LoVo (cell line): Measurements from ENCODE around the gene DENND1A.

Experiments
- DNase-seq: peaks from one replicate; pipeline ENCODE4 v3.0.0-alpha.2; 2016; ENCODE audit warnings: low spot score

DENND1A gene

DNA sequence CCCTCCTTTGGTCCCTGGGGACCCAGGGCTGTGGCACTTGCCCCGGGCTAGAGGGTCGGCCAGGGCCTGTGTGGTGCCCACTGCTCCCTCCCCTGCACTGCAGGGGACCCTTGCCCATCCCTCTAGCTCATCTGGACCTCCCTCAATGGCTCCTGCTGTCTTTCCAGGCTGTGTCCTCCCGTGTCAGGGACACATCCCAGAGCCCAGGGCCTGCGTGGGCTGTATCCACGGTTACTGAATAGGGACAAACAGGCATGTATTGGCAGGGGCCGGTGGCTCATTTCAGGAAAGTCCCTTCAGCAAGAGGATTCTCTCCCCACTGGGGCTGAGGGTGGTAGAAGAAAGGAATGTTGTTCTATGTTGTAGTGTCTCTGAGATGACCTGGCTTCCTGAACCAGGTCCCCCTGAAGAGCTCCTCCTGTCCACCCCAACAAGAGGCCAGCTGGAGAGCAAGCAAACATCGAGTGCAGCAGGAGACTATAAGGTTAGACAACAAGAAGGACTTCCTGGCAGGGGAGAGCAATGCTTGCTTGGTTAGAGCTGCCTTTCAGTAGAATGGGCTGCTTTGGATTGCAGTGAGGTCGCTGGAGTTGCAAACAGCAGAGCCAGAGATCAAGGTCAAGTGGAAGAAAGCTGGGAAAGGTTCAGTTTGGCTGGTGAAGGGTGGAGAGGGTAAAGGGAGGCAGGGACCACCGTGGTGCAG is 575.0 kb downstream of the DENND1A start:
- DNase-seq = no peak

DNA sequence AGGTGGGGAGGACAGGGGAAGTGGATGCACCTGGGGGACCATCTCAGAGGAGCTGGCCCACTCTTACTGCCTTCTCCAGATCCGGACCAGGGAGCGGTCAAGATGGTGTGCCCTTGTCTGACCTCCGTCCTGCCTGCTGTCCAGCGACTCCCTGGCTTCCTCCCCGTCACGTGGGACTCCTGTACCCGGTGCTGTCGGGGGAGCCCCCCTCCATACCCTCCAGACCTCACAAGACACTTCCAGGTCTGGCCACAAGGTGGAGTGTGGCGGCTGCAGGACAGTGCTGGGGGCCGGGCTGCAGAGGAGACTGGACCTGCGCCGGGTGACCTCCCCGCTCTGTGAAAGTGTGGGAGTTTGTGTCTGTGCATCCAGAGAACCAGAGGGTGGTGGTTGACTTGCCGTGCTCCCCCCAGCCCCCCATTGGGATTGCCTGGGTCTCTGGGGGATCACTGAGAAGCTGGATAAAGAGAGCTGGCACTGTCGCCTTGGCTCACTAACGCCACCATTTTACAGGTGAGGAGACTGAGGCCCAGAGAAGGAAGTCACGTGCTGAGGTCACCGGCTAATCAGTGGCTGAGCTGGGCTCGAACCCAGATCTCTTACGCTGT is 575.8 kb downstream of the DENND1A start:
- peak; percentile 59 for DNase-seq

DNA sequence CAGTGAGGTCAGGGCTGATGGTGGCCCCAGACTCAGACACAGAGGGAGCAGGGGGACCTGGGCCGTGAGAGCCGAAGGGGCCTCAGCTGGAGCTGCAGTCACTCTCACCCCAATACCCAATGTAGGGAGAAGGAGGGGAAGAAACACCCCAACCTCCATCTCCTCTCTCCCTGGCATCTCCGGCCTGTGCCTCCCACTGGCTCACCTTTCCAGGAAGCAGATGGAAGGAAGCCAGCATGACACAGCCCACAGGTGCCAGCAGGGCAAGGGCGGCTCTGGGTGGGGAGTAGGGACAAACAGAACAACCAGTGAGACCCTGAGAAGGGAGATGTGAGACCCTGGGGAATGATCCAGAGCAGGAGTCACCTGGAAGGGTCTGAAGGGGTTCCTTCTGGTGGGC is 576.9 kb downstream of the DENND1A start:
- no peak for DNase-seq

DNA sequence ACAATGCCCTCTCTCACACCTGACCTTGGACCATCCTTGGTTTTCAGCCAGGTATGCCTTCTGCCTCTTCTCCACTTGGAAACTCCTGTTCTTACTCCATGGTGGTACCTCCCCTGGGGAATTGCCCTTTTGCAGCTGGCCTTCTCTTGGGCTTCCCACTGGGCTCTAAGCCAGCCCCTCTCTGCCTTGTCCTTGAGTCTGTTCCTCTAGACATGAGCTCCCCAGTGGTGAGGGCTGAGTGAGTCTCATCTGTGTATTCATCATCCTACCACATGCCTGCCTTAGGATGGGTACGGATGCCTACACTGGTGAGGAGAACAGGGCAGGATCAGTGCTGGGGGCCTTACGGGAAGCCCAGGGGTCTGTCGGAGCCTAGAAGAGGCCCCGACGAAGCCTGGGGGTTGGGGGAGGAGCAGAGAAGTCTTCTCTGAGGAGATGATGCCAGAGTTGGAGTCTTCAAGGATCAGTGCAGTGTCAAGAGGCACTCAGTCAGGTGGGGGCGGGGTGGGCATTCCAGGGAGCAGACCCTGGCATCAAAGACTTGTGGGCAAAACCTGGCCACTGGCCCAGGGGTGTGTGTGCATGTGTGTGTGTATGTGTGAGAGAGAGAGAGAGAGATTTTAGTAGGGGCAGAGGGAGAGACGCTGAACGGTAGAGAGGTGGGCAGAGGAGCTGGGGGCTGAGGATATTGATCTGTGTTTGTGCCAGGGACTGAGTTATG is 579.2 kb downstream of the DENND1A start:
- DNase-seq = no peak

DNA sequence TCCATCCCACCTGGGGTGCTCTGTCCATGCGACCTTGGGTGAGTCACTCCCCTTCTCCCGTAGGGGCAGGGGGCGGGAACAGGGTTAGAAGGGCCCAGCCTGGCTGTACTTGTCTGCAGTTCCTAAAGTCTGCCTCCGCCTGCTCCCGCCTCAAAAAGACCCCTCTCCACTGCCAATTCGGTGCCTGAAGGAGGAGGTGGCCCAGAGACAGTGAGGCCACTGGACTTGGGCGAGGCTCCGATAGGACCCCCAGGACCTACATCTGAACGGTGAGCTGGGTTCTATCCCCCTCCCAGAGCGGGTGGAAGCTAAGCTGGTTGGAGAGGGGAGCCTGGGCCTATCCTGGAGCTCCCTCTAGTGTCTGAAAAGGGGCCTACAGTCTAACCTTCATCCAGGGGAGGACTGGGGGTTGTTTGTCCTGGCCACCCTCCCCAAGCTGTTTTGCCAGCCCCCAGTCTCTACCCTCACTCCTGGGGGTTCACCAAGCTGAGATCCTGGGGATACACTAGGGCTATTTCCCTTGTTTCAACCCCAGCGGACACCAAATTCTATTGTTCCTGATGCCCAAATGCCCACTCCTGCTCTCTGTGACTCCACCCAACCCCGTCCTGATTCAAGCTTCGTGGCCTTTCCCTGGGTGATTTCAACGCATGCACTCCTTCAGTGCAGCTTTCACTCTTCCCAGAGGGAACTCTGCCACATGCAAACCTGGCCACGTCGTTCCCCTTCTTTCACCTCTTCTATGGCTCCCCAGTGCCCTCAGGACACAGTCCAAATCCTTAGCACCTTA is 580.0 kb downstream of the DENND1A start:
- DNase-seq = peak; percentile 65

DNA sequence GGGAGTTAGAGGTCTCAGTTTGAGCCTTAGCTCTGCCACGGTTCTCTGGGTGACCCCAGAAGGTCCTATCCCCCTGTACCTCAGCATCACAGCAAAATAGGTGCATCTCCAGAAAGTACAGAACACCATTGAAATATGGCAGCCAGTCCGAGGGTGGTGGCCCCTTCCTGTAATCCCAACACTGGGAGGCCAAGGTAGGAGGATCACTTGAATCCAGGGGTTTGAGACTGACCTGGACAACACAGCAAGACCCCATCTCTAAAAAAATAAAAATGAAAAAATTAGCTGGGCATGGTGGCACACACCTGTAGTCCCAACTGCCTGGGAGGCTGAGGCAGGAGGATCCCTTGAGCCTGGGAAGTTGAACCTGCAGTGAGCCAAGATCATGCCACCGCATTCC is 580.9 kb downstream of the DENND1A start:
- no peak for DNase-seq

DNA sequence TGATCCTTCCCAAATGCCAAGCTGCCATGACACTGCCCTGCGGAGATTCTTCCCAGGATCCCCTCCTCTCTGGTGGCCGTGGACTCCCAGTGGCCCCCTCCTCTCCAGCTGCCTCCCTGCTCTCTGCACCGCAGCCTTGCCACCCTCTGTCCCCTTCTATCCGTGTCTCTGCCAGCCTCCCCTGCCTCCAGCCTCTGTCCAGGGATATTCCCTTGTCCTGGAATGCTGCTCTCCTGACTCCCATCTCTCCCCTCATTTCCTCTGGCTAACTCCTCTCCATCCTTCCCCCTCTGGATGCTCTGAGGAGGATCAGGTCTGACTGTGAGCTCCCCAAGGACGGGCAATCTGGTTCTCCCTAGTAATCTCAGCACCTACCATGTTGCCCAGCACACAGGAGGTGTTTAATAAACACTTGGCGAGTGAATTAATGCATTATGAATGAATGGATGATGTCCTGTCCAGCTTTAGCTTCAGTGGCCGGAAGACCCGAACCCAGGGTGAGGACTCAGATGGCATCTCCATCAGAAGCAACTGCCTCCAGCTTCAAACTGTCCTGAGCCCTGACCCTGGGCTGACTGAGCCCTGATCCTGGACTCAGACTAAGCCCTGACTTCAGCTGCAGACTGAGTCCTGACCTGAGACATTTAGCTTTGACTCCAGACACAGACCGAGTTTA is 581.5 kb downstream of the DENND1A start:
- no peak for DNase-seq

DNA sequence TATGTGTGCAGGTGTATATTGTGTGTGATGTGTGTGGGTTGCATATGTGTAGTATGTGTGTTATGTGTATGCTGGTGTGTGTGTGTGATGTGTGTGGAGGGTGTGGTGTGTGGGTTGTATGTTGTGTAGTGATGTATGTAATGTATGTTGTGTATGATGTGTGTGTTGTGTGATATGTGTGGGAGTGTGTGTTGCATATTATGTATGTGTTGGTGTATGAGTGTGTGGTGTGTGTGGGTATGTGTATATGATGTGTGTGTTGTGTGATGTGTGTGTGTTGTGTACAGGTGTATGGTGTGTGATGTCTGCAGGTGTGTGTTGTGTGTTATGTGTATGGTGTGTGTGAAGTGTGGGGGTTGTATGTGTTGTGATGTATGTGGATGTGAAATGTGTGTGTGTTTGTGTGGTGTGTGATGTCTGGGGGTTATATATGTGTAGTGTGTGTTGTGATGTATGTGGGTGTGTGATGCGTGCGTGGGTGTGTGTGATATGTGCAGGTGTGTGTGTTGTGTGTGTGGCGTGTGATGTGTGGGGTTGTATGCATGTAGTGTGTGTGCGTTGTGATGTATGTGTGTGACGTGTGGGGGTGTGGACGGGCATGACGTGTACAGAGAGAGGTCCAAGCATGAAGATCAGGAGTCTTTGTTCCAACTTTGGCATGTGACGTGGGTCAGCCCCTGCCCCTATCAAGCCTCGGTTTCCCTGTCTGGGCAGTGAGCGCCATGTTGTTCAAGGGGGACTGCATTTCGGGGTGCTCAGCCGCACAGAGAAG is 582.5 kb downstream of the DENND1A start:
- DNase-seq = no peak

DNA sequence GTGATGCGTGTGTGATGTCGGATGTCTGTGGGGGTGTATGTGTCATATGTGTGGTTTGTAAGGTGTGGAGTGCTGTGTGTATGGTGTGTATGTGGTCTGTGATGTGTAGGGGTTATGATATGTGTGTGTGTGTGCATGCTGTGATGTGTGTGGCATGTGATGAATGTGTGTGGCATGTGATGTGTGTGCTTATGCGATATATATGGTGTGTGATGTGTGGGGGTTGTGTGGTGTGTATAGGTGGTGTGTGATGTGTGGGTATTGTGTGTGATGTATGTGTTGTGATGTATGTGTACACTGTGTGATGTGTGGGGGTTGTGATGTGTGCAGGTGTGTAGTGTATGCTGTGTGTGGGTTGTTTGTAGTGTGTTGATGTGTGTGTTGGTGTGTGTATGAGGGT is 583.1 kb downstream of the DENND1A start:
- no peak for DNase-seq

DNA sequence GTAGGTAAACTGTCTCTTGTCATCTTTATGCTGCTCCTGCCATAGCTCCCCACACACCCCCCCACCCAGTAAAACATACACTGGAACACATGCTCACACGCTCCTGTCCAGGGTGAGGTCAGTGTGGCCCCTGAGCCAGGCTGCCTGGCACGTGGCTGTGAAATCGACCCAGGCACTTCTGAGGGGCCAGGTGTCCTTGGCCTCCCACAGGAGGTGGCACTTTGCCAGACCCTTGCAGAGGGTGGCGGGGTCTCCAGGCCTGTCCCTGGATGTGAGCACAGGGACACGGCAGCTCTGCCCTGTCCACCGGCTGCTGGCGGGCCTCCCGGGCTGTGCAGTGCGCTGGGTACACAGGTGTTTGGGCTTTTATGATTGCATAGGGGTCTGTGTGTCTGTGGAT is 583.9 kb downstream of the DENND1A start:
- no peak for DNase-seq

DNA sequence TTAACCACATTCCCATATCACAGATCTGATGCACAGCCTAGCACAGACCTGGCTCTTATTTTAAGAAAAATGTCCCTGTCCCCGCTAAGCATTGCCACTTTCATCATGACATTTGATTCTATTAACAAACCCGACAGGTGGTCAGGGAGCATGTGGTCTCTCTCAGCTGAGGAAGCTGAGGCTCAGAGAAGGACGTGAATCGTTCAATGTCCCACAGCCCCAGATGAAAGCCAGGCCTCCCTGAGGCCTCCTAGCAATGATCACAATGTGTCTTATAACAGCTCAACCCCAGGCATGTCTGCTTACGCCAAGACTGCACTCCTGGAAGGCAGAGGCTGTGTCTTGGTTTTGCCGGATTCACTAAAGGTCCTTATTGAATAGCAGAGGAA is 584.4 kb downstream of the DENND1A start:
- DNase-seq = no peak

DNA sequence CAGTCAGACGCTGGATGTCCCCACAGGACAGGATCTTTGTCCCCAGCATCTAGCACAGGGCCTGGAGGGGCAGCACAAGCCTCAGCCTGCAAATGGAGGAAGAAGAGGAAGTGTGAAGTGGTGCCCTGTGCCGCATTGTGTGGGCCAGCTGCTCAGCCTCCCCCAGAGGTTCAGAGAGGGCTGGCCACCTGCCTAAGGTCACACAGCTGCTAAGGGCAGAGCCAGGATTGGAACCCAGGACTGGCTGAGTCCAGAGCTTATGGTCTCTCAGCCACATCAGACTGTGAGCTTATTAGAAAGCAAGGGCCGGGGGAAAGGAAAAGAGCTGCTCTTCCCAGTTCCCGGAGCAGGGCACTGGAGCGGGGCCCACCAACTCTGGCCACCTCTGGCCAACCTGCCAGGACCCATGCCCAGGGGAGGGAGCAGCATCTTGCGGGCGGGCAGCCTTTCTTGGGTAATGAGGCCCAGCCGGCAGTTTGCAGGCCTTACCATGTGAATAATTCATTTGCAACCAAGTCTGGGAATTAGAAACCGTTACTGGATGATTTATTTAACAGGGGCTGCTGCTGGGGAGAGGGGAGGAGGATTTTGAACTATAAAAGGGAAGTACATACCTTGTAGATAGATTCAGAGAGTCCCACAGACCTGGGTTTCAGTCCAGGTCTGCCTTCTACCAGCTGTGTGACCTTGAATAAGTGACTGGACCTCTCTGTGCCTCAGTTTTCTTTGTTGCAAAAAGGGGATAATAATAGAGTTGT is 585.6 kb downstream of the DENND1A start:
- no peak for DNase-seq

DNA sequence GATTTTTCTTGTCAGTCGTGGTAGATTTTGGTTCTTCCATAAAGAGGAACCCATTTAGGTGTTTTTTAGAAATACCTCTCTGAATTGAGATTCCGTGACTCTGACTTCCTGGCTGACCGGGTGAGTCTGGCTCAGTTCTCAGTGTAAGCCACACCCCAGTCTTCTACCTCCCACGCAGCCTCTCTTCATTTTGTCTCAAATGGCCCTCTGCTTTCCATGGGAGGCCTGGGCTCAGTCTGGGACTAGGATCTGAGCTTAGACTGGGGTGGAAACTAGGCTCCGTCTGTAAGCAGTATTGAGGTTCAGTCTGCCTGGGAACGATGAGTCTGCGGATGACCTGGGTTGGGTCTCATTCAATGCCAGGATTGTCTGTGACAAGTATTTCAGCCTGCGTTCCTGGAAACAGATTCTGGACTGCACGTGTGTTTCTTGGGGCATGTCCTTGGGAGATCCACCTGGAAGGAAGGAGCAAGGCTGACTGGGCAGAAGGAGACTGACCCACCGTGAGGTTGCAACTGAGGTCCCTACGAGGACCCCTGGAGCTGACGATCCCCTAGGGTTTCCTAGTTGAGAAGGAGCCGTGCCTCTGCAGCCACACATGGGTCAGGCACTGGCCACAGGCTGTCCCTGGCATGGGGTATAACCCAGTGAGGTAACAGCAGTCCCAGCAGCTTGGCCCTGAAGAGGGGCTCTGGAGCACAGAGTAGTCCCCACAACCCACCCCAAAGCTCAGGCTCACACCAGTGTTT is 586.3 kb downstream of the DENND1A start:
- DNase-seq = no peak

DNA sequence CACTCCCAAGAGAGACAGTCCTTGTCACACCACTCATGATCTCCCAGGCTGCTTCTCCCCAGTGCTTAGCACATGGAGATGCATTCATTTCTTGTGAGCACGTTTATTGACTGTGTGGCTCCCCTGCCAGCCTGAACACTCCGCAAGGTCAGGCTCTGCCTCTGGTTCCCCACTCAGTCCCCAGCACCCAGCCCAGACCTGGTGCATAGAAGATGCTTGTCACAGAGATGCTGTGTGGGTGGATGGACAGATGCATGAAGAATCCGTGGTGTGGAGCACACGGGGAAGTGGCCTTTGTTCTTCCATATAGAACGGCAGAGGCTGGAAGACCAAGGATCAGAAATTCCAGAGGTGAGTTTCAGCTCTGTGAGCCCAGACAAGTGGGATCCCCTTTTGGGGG is 587.7 kb downstream of the DENND1A start:
- no peak for DNase-seq

DNA sequence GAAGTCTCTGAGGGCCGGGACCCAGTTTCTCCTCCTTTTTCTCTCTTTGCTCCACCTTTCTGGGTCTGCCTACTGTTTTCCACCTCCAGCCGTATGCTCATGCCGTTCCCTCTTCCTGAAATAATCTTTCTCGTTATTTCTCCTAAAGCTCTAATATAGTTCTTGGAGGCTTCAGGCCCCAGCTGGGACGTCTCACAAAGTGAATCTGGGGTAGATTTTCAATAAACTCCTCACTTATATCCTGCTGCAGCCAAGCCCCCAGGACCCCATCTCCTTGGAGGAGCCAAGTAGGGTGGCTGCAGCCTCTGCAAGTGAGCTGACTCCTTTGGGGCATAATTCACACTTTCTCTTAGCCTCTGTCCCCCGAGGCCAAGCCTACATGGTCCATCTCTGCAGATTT is 588.1 kb downstream of the DENND1A start:
- DNase-seq = no peak

DNA sequence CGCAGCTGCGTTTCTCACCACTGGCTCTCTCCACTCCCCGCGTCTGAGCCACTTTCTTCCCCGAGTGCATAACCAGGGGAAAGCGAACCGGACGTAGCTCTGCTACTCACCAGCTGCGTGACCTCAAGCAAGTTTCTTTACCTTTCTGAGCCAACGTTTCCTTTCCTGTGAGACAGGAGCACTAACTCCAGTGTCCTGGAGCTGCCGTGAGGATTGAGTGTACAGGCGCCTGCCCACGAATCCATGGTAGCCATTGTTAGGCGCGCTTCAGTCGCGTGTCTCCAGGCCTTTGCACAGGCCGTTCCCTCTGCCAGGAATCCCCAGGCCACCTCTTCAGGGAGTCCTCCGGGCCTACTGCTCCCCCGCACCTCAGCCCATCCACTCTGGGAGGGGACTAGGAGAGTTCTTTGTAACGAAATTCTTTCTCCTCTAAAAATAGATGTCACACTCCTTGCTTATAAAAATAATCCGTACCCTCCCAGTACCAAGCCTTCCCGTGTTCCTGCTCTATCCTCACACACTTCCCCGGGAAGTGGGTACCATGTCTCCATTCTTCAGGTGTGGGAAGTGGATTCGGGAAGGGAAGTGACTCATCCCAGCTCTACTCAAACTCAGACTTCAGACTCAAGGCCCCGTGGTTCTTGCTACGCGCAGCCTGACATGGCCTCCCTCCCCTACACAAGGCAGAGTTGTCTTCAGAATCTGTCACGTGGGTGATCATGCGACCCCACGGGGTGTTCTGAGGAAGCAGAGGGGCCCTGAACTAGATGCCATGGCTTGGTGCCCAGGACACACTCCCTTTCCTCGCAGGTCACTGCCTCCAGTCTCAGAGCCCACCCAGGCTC is 590.0 kb downstream of the DENND1A start:
- DNase-seq = no peak

DNA sequence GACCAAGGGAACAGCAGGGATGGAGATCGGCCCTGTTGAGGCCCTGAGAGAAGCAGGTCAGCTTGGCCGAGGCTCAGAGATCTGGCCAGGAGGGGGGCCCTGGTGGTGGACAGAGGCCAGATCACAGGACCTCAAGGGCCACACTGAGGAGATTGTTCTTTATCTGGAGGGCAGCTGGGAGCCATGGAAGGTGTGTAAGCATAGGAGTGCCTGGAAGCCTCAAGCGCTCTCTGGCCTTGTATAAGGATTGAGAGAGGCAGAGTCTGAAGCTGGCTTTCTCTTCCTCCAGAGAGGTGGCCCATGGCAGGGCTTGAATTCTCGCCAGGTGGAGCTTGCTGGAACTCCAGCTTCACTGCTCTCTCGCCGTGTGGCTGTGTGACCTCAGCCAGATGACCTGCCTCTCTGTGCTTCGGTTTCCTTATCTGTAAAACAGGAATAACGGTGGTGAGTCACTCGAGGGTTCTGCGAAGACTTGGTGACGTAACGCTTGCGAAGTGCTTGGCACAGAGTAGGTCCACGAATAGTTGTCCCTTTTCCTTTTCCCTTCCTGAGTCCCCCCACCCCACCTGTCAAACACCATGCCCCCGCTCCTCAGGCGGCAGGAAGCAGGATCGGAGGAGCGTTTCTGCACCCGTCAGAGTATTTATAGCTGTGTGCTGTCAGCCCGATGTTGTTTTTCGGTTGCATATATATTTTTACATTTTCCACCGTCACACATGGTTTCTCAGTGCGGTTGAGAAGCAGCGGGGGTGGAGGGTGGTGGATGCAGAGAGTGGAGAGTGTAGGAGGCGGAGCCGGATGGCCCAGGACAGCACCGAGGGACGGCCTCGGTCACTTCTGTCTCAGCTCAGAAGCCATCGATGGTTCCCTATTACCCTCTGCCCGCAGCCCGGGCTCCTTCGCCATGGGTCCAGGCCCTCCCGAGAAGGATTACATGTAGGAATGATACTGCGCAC is 590.9 kb downstream of the DENND1A start:
- no peak for DNase-seq

DNA sequence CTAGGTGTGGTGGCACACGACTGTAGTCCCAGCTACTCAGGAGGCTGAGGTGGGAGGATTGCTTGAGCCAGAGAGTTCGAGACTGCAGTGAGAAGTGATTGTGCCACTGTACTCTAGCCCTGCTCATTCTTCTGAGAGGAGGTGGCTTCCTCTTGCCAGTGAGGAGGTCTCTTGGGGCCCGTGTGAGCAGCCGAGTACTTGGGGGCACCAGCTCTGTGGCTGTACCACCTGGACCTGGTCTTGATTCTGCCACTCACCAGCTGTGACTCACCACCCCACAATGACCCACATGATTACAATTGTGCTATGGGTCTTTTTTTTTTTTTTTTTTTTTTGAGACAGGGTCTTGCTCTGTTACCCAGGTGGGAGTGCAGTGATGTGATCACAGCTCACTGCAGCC is 592.0 kb downstream of the DENND1A start:
- no peak for DNase-seq
